BLaER1 treated with 17β-estradiol and CSF1 and Interleukin-3, amounts not matched to agents 10 nM and 100 nM (cell line): ENCODE results near the gene PIH1D1.
"Not testable (repeated sequence)": the region's sequence is repeated elsewhere in the genome, so short reads cannot be mapped to it uniquely, and the experiment has no call there.

ENCODE experiments used
- H3K27ac ChIP-seq, 11 experiments: shearing (Covaris generic); formaldehyde crosslinking; 2 replicates each; pipeline ENCODE4 v1.8.1; 2022
- H3K27me3 ChIP-seq, 11 experiments: shearing (Covaris generic); formaldehyde crosslinking; 2 replicates each; pipeline ENCODE4 v1.8.1; 2022
- H3K36me3 ChIP-seq, 11 experiments: shearing (Covaris generic); formaldehyde crosslinking; 2 replicates each; pipeline ENCODE4 v1.8.1; 2022
- H3K4me1 ChIP-seq, 10 experiments: shearing (Covaris generic); formaldehyde crosslinking; 2 replicates each; pipeline ENCODE4 v1.8.1; 2022
- H3K4me2 ChIP-seq, 11 experiments: shearing (Covaris generic); formaldehyde crosslinking; 2 replicates each; pipeline ENCODE4 v1.8.1; 2022
- H3K4me3 ChIP-seq, 10 experiments: shearing (Covaris generic); formaldehyde crosslinking; 2 replicates each; pipeline ENCODE4 v1.8.1; 2022
- H3K9ac ChIP-seq, 11 experiments: shearing (Covaris generic); formaldehyde crosslinking; 2 replicates each; pipeline ENCODE4 v1.8.1; 2022
- H3K9me3 ChIP-seq, 11 experiments: shearing (Covaris generic); formaldehyde crosslinking; replicated peaks in 1 of 11; 2 replicates each; pipeline ENCODE4 v1.8.1; 2022
- H4K20me1 ChIP-seq, 11 experiments: shearing (Covaris generic); formaldehyde crosslinking; 2 replicates each; pipeline ENCODE4 v1.8.1; 2022
- Cebpa-rat ChIP-seq, 11 experiments: shearing (Covaris generic); IDR thresholded peaks; 2 replicates each; pipeline ENCODE4 v1.8.1; 2022

Gene PIH1D1

DNA sequence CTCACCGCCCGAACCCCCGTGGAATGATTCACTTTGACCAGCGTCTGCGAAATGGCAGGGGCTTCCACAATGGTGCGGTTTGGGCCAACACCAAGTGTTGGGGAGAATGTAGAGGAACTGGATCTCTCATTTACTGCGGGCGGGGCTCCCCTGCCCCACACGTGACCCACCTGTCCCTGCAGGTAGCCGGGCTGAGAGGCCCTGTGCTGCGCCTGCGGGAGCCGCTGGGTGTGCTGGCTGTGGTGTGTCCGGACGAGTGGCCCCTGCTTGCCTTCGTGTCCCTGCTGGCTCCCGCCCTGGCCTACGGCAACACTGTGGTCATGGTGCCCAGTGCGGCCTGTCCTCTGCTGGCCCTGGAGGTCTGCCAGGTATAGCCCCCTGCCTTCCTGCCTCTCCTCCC lies 16.6 kb upstream of the PIH1D1 start:
- Histone ChIP-seq H3K27me3 (no peaks in the 10 kb centered on the region), H3K36me3 (peaks cover 31 to 44% (median 36%) of the 10 kb centered on the region in 11 experiments), H3K9me3 (no peaks in the 10 kb centered on the region), H3K9ac (peak overlapping the region; percentile 12 to 68 (median 53); a peak in 20 of 22 replicates), H3K4me2 (peak overlapping the region; percentile 72 to 94 (median 90)), H3K4me1 (peaks cover 48 to 77% (median 69%) of the 10 kb centered on the region in 10 experiments), H3K4me3 (peak overlapping the region in 3 of 10 experiments; percentile 31 to 45 (median 39); a peak in 4 of 20 replicates), H4K20me1 (peaks cover 0 to 15% (median 0%) of the 10 kb centered on the region in 11 experiments; a peak in 6 of 22 replicates), H3K27ac (peak overlapping the region in 10 of 11 experiments; percentile 67 to 82 (median 78); a peak in 21 of 22 replicates)
- TF ChIP-seq Cebpa-rat (IDR thresholded peaks at IDR 0.05): no peak

GRCh38 chr19:49465371-49465770 lies 13.8 kb upstream of the PIH1D1 start:
- peak overlapping the region in 6 of 11 experiments; percentile 4 to 22 (median 10); a peak in 6 of 22 replicates for H3K27ac ChIP-seq
- no peak overlapping the region for H3K4me2 ChIP-seq
- peaks cover 33 to 54% (median 41%) of the 10 kb centered on the region in 10 experiments for H3K4me1 ChIP-seq
- TF ChIP-seq Cebpa-rat (IDR thresholded peaks at IDR 0.05): no peak
- no peaks in the 10 kb centered on the region for H3K27me3 ChIP-seq
- H3K9ac ChIP-seq: no peak overlapping the region; a peak in 1 of 22 replicates
- peaks cover 42 to 60% (median 53%) of the 10 kb centered on the region in 11 experiments for H3K36me3 ChIP-seq
- no peaks in the 10 kb centered on the region for H3K9me3 ChIP-seq
- H4K20me1 ChIP-seq: peaks cover 0 to 13% (median 0%) of the 10 kb centered on the region in 11 experiments; a peak in 6 of 22 replicates
- H3K4me3 ChIP-seq: no peak overlapping the region

- H3K9me3 ChIP-seq: no peaks in the 10 kb centered on the region
- H3K4me2 ChIP-seq: no peak overlapping the region
- peaks cover 0 to under 1% (median 0%) of the 10 kb centered on the region in 11 experiments; a peak in 1 of 22 replicates for H4K20me1 ChIP-seq
- no peak overlapping the region for H3K4me3 ChIP-seq
- no peak for TF ChIP-seq Cebpa-rat (IDR thresholded peaks at IDR 0.05)
- H3K27ac ChIP-seq: no peak overlapping the region; a peak in 1 of 22 replicates
- H3K36me3 ChIP-seq: peaks cover 53 to 72% (median 66%) of the 10 kb centered on the region in 11 experiments
- peak overlapping the region in 2 of 11 experiments; percentile 5 to 47; a peak in 2 of 22 replicates for H3K9ac ChIP-seq
- no peaks in the 10 kb centered on the region for H3K27me3 ChIP-seq
- H3K4me1 ChIP-seq: peaks cover 30 to 48% (median 36%) of the 10 kb centered on the region in 10 experiments
These were observed 12.5 kb upstream of the PIH1D1 start for GRCh38 chr19:49463960-49464740.

GRCh38 chr19:49462492-49462891 lies 10.9 kb upstream of the PIH1D1 start:
- peaks cover 30 to 48% (median 37%) of the 10 kb centered on the region in 10 experiments for H3K4me1 ChIP-seq

GRCh38 chr19:49461656-49462055 lies 10.0 kb upstream of the PIH1D1 start:
- H3K9ac ChIP-seq: no peak overlapping the region
- no peaks in the 10 kb centered on the region for H3K27me3 ChIP-seq
- H3K4me3 ChIP-seq: no peak overlapping the region
- no peak overlapping the region for H3K27ac ChIP-seq
- H4K20me1 ChIP-seq: no peaks in the 10 kb centered on the region
- no peak overlapping the region for H3K4me2 ChIP-seq
- H3K36me3 ChIP-seq: peaks cover 51 to 83% (median 67%) of the 10 kb centered on the region in 11 experiments
- peaks cover 29 to 48% (median 39%) of the 10 kb centered on the region in 10 experiments for H3K4me1 ChIP-seq
- TF ChIP-seq Cebpa-rat (IDR thresholded peaks at IDR 0.05): no peak
- H3K9me3 ChIP-seq: no peaks in the 10 kb centered on the region

More at GRCh38 chr19:49462492-49462891, 10.9 kb upstream of the PIH1D1 start:
- Histone ChIP-seq H3K4me3 (no peak overlapping the region), H3K27me3 (no peaks in the 10 kb centered on the region), H3K4me2 (no peak overlapping the region), H3K36me3 (peaks cover 51 to 82% (median 69%) of the 10 kb centered on the region in 11 experiments), H3K9ac (no peak overlapping the region), H4K20me1 (no peaks in the 10 kb centered on the region), H3K27ac (no peak overlapping the region), H3K9me3 (no peaks in the 10 kb centered on the region)
- no peak for TF ChIP-seq Cebpa-rat (IDR thresholded peaks at IDR 0.05)

GRCh38 chr19:49461130-49461529 lies 9.5 kb upstream of the PIH1D1 start:
- not testable (repeated sequence) for H3K4me3 ChIP-seq, H3K4me2 ChIP-seq, H4K20me1 ChIP-seq, H3K9me3 ChIP-seq, H3K9ac ChIP-seq, H3K27me3 ChIP-seq
- H3K36me3 ChIP-seq: peaks cover 46 to 83% (median 66%) of the 10 kb centered on the region in 11 experiments
- peaks cover 29 to 47% (median 37%) of the 10 kb centered on the region in 10 experiments for H3K4me1 ChIP-seq
- H3K27ac ChIP-seq: peak overlapping the region in 1 of 11 experiments; percentile 18; a peak in 1 of 22 replicates

DNA sequence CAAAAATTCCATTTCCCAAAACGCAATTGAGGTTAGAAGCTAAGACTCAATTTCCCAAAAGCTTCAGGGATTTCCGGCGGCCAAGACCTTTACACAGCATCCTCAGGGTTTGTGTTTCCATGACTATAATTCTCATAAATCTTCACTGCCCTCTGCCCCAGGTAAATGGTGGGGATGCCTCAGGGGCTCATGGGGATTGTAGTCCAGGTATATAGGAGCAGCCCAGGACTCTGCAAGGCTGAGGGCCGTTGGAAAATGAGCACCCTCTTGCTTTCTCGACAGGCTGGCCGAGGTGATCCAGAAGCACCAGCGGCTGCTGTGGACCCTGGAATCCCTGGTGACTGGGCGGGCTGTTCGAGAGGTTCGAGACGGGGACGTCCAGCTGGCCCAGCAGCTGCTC lies 7.8 kb upstream of the PIH1D1 start:
- TF ChIP-seq Cebpa-rat (IDR thresholded peaks at IDR 0.05): no peak
- no peaks in the 10 kb centered on the region for H3K9me3 ChIP-seq
- peak overlapping the region in 10 of 11 experiments; percentile 5 to 95 (median 78); a peak in 17 of 22 replicates for H3K27ac ChIP-seq
- H4K20me1 ChIP-seq: no peaks in the 10 kb centered on the region
- H3K4me2 ChIP-seq: peak overlapping the region; percentile 75 to 90 (median 82)
- H3K4me1 ChIP-seq: peaks cover 34 to 63% (median 45%) of the 10 kb centered on the region in 10 experiments
- no peaks in the 10 kb centered on the region for H3K27me3 ChIP-seq
- H3K36me3 ChIP-seq: peaks cover 28 to 76% (median 55%) of the 10 kb centered on the region in 11 experiments; a peak in 21 of 22 replicates
- no peak overlapping the region for H3K4me3 ChIP-seq
- peak overlapping the region in 9 of 11 experiments; percentile 65 to 82 (median 73); a peak in 13 of 22 replicates for H3K9ac ChIP-seq

DNA sequence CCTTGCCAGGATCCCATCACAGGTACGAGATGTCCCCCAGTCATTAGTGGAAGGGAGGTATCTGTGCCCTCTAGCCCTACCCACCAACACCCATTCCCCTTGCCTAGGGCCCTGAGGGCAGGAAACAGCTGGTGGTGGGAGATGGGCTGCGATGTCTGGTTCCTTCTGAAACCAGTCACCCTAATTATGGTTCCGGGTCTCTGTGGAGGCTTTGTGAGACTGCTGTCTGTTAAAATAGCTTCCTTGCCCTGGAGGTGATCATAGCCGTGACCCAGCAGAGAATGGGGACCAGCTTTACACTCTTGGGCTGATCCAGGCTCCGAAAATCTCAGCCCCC lies 6.9 kb upstream of the PIH1D1 start:
- no peaks in the 10 kb centered on the region for H3K9me3 ChIP-seq
- H3K27ac ChIP-seq: peak overlapping the region; percentile 70 to 95 (median 79)
- H3K9ac ChIP-seq: peak overlapping the region; percentile 53 to 82 (median 73)
- H3K36me3 ChIP-seq: peaks cover 20 to 69% (median 47%) of the 10 kb centered on the region in 11 experiments; a peak in 21 of 22 replicates
- peaks cover 37 to 70% (median 51%) of the 10 kb centered on the region in 10 experiments for H3K4me1 ChIP-seq
- H3K27me3 ChIP-seq: no peaks in the 10 kb centered on the region
- peak overlapping the region; percentile 75 to 90 (median 82) for H3K4me2 ChIP-seq
- peak overlapping the region in 2 of 10 experiments; percentile 19 to 27; a peak in 3 of 20 replicates for H3K4me3 ChIP-seq
- TF ChIP-seq Cebpa-rat (IDR thresholded peaks at IDR 0.05): no peak
- no peaks in the 10 kb centered on the region for H4K20me1 ChIP-seq

GRCh38 chr19:49456326-49456725 lies 4.7 kb upstream of the PIH1D1 start:
- peak overlapping the region in 3 of 11 experiments; percentile 88 to 90 (median 89); a peak in 6 of 22 replicates for H3K4me2 ChIP-seq
- H3K4me1 ChIP-seq: peaks cover 44 to 79% (median 58%) of the 10 kb centered on the region in 10 experiments
- no peak overlapping the region for H3K4me3 ChIP-seq
- H3K27me3 ChIP-seq: no peaks in the 10 kb centered on the region
- peaks cover 15 to 55% (median 35%) of the 10 kb centered on the region in 11 experiments; a peak in 21 of 22 replicates for H3K36me3 ChIP-seq
- no peaks in the 10 kb centered on the region for H3K9me3 ChIP-seq
- no peaks in the 10 kb centered on the region for H4K20me1 ChIP-seq
- H3K27ac ChIP-seq: peak overlapping the region in 8 of 11 experiments; percentile 10 to 95 (median 59); a peak in 10 of 22 replicates
- no peak for TF ChIP-seq Cebpa-rat (IDR thresholded peaks at IDR 0.05)
- peak overlapping the region in 7 of 11 experiments; percentile 5 to 44 (median 26); a peak in 8 of 22 replicates for H3K9ac ChIP-seq
